ENCODE results near the gene TFCP2.

GRCh38 chr12:51048661-51049251, 124.2 kb downstream of the TFCP2 start:
- TF ChIP-seq, protein P1, sequence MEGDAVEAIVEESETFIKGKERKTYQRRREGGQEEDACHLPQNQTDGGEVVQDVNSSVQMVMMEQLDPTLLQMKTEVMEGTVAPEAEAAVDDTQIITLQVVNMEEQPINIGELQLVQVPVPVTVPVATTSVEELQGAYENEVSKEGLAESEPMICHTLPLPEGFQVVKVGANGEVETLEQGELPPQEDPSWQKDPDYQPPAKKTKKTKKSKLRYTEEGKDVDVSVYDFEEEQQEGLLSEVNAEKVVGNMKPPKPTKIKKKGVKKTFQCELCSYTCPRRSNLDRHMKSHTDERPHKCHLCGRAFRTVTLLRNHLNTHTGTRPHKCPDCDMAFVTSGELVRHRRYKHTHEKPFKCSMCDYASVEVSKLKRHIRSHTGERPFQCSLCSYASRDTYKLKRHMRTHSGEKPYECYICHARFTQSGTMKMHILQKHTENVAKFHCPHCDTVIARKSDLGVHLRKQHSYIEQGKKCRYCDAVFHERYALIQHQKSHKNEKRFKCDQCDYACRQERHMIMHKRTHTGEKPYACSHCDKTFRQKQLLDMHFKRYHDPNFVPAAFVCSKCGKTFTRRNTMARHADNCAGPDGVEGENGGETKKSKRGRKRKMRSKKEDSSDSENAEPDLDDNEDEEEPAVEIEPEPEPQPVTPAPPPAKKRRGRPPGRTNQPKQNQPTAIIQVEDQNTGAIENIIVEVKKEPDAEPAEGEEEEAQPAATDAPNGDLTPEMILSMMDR (IDR thresholded peaks at IDR 0.05) = no peak
- no peak for TF ChIP-seq POLR2A (IDR thresholded peaks at IDR 0.05)
